ENCODE data around the gene GPD2.

GRCh38 chr2:156396126-156396525 lies 40.1 kb upstream of the GPD2 start:
- TF ChIP-seq CTCF (optimal IDR thresholded peaks at IDR 0.05 in 1 of 3, IDR thresholded peaks at IDR 0.05 in 1 of 3, conservative IDR thresholded peaks at IDR 0.05 in 1 of 3; ENCODE audit: extremely low read depth in 1 of 3, insufficient read depth in 2 of 3, low read length in 3 of 3), result no peak
- TF ChIP-seq EZH2 (IDR thresholded peaks at IDR 0.05; ENCODE audit: low read length), result no peak

Measured in keratinocyte (primary cell).